Stimulated activated CD4-positive, alpha-beta T cell treated with anti-CD3 and anti-CD28 coated beads, Interleukin-1b, Interleukin-23, amount 100 ng/mL, for 1 hour (primary cell): ENCODE measurements around the gene GOLGA8O.
"Not testable (repeated sequence)": the region's sequence is repeated elsewhere in the genome, so short reads cannot be mapped to it uniquely, and the experiment has no call there.

Experiments used
- DNase-seq, 2 donors: peaks; one replicate each; pipeline ENCODE4 v3.0.0-alpha.2; 2020; ENCODE audit warnings: low read depth in 2 of 2

GOLGA8O gene, protein sequence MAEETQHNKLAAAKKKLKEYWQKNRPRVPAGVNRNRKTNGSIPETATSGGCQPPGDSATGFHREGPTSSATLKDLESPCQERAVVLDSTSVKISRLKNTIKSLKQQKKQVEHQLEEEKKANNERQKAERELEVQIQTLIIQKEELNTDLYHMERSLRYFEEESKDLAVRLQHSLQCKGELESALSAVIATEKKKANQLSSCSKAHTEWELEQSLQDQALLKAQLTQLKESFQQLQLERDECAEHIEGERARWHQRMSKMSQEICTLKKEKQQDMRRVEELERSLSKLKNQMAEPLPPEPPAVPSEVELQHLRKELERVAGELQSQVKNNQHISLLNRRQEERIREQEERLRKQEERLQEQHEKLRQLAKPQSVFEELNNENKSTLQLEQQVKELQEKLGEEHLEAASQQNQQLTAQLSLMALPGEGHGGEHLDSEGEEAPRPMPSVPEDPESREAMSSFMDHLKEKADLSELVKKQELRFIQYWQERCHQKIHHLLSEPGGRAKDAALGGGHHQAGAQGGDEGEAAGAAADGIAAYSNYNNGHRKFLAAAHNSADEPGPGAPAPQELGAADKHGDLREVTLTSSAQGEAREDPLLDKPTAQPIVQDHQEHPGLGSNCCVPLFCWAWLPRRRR

GRCh38 chr15:32455534-32455933 is at the start of gene GOLGA8O:
Gene GOLGA8O (minus strand): TSS chr15:32455634. CDS start chr15:32455536, 98 bp downstream.
- DNase-seq, result not testable (repeated sequence)

DNA sequence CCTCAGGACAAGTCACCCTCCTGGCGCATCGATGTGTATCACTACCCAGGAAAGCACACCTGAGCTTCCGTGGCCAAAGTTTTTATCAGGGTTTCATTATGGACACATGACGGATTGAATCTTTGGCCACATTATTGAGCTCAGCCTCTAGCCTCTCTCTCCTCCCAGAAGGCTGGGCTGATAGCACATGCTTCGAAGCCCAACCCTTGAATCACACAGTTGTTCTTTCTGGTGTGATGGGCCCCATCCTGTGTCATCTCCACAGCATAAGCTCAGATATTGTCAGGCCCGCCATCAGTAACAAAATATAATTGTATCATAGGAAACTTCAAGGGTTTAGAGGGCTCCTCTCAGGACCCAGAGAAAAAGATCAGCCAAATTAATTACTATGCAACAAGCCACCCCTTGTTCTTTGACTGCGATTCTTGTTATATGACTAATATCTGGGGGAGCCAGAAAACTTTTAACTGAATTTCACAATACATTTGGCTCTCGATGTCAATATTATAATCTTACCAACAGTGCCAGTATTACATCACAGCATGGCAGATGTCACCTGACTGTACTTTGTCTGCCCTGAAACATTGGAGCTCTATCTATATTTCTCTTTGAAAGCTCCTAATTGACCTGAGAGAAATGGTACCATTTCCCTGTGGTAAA is 48.8 kb upstream of the GOLGA8O start:
- not testable (repeated sequence) for DNase-seq

- DNase-seq, result not testable (repeated sequence)
Observed at GRCh38 chr15:32502946-32503345, 47.5 kb upstream of the GOLGA8O start.

GRCh38 chr15:32492768-32493167 is 37.3 kb upstream of the GOLGA8O start:
- not testable (repeated sequence) for DNase-seq

DNA sequence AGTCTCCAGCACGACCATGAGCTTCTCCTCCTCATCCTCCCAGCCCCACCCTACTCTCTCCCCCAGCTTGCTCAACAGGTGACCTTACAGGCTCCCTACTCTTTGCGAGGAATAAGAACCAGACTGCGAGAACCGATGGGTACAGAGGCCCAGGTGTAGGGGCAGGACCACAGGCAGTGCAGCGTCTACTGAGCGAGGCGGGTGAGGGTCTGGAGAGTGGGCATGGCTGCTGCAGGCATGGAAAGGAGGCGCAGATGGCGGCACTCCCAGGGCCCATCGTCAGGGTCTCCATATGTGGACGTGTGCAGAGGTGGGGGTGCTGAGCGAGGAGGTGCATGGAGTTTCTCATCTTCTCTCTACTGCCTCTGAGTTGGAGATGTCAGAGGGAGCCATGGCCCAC is 31.0 kb upstream of the GOLGA8O start:
- not testable (repeated sequence) for DNase-seq

- DNase-seq, result not testable (repeated sequence)
Observed at GRCh38 chr15:32483377-32483776, 27.9 kb upstream of the GOLGA8O start.

DNA sequence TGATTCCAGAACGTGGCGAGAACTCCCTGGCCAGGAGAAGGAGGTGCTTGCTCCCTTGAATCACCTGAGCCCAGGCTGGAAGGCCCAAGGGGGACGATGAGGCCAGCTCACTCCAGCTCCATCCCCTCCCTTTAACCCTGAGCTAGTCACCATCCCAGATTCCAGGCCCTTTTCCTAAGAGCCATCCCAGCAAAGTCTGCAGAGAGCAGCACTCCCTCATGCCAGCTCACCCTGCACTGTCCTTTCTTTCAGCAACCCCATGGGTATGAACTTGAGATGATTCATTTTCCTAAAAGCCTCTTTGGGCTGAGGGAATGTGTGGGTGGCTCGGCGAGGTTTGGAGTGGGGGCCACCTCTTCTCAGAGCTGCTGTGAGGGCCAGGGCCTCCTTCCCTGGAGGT is 26.2 kb upstream of the GOLGA8O start:
- not testable (repeated sequence) for DNase-seq

- DNase-seq, result not testable (repeated sequence)
Observed at GRCh38 chr15:32468076-32468475, 12.6 kb upstream of the GOLGA8O start.

DNA sequence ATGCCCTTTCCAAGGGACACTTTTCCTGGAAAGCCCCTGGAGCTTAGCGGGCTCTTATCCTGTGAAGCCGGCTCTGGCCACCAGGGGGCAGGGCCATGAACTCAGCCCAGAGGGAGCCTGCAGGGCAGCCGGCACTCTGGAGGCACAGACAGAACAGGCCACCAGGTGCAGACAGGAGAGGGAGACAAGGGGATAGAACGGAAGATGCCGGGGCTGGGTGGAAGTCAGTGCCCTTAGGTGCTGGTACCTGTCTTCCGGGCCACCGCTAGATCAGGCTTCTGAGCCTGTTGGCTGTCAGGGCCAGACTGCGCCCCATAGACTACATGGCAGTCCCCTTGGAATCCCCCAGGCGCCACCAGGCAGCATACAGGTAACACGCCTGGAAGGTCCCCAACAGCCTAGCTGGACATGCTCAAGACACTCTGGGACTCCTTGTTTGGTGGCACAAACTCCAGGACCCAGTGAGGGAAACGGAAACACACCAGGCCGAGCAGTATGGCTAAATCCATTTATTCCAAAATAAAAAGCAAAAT is 14.9 kb downstream of the GOLGA8O start:
- not testable (repeated sequence) for DNase-seq

- DNase-seq, result not testable (repeated sequence)
Observed at GRCh38 chr15:32434102-32434963, 21.1 kb downstream of the GOLGA8O start.

GRCh38 chr15:32427635-32428034 is 27.8 kb downstream of the GOLGA8O start:
- not testable (repeated sequence) for DNase-seq

GRCh38 chr15:32426511-32426910 is 28.9 kb downstream of the GOLGA8O start:
- not testable (repeated sequence) for DNase-seq

- not testable (repeated sequence) for DNase-seq
Observed at GRCh38 chr15:32407903-32408302, 47.5 kb downstream of the GOLGA8O start.

DNA sequence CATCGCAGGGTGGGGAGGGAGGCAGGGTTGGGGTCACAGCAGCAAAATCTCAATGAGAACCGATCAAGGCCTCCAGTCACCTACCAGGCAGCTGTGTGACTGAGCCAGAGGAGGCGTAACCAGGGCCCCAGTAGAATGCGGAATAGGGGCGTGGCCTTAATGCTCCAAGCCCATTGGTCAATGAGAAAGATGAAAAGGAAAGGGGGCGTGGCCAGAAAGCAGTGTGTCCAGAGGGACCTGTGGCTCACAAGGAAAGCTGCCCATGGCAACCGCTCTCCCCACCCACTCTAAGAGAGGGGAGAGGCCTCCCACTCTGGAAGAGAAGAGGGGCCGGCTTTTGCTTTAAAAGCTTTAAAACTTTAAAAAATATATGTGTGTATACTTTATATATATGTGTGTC is 52.2 kb downstream of the GOLGA8O start, which contains the start of gene GOLGA8K:
Gene GOLGA8K (minus strand): TSS at position 101 of the 400 bp plus-strand sequence. CDS start 98 bp downstream, at position 3.
- DNase-seq, result not testable (repeated sequence)

GRCh38 chr15:32396522-32396921 is 58.9 kb downstream of the GOLGA8O start:
- DNase-seq, result not testable (repeated sequence)
